OCI-LY1 (cell line): ENCODE data around the gene SFMBT2.

Experiments used
- H2AFZ ChIP-seq: fragments of 200-600 bp; sonication (generic), shearing (Covaris generic); 2 replicates; pipeline ENCODE4 v1.6.0; 2014; ENCODE audit warnings: antibody characterized with exemption, mild to moderate bottlenecking, low read length
- H3F3A ChIP-seq: fragments of 200-600 bp; sonication (generic), shearing (Covaris generic); 2 replicates; pipeline ENCODE4 v1.6.0; 2014; ENCODE audit warnings: mild to moderate bottlenecking, antibody characterized with exemption, low read length, moderate library complexity; ENCODE audit not compliant: insufficient read depth
- H3K27ac ChIP-seq: fragments of 200-600 bp; sonication (generic); 2 replicates; pipeline ENCODE4 v1.5.1; 2014; ENCODE audit warnings: low read length, mixed run types, mild to moderate bottlenecking, low read depth; ENCODE audit not compliant: poor library complexity, severe bottlenecking
- H3K27me3 ChIP-seq: fragments of 200-600 bp; sonication (generic); 2 replicates; pipeline ENCODE4 v1.6.0; 2014; ENCODE audit warnings: antibody characterized with exemption, mild to moderate bottlenecking, low read length, moderate library complexity; ENCODE audit not compliant: insufficient read depth
- H3K36me3 ChIP-seq: fragments of 200-600 bp; sonication (generic); 2 replicates; pipeline ENCODE4 v1.6.1; 2014; ENCODE audit warnings: mild to moderate bottlenecking, antibody characterized with exemption, low read length, moderate library complexity, mixed read lengths; ENCODE audit not compliant: insufficient read depth
- H3K4me1 ChIP-seq: fragments of 200-600 bp; sonication (generic); 2 replicates; pipeline ENCODE4 v1.5.1; 2014; ENCODE audit warnings: mild to moderate bottlenecking, low read length, moderate library complexity; ENCODE audit not compliant: insufficient read depth, severe bottlenecking
- H3K4me2 ChIP-seq: fragments of 200-600 bp; sonication (generic), shearing (Covaris generic); 2 replicates; pipeline ENCODE4 v1.6.1; 2014; ENCODE audit warnings: low read length
- H3K4me3 ChIP-seq: fragments of 200-600 bp; sonication (generic); 2 replicates; pipeline ENCODE4 v1.5.1; 2014; ENCODE audit warnings: low read length, low read depth, mild to moderate bottlenecking, mixed read lengths; ENCODE audit not compliant: poor library complexity, severe bottlenecking
- H3K79me2 ChIP-seq: fragments of 200-600 bp; shearing (Covaris generic); 2 replicates; pipeline ENCODE4 v1.6.1; 2016; ENCODE audit warnings: mixed run types, low read length, mixed read lengths; ENCODE audit not compliant: insufficient read depth
- H3K9ac ChIP-seq: fragments of 200-600 bp; sonication (generic), shearing (Covaris generic); 2 replicates; pipeline ENCODE4 v1.6.1; 2014; ENCODE audit warnings: mild to moderate bottlenecking, low read length, mixed read lengths
- H3K9me2 ChIP-seq: fragments of 200-600 bp; sonication (generic), shearing (Covaris generic); 2 replicates; pipeline ENCODE4 v1.6.1; 2014; ENCODE audit warnings: low read depth, mild to moderate bottlenecking, low read length, mixed read lengths
- H3K9me3 ChIP-seq: fragments of 200-600 bp; shearing (Covaris generic); 2 replicates; pipeline ENCODE4 v1.6.1; 2014; ENCODE audit warnings: low read length, mixed read lengths
- H4K20me1 ChIP-seq: fragments of 200-600 bp; sonication (generic), shearing (Covaris generic); 2 replicates; pipeline ENCODE4 v1.6.0; 2016; ENCODE audit warnings: mild to moderate bottlenecking, low read length; ENCODE audit not compliant: insufficient read depth
- CTCF ChIP-seq: fragments of 200-600 bp; sonication (generic), shearing (Covaris generic); IDR thresholded peaks from 2 replicates; pipeline ENCODE4 v1.5.1; 2017; ENCODE audit warnings: mild to moderate bottlenecking, antibody characterized with exemption, low read length, moderate library complexity, mixed read lengths
- EZH2 ChIP-seq: fragments of 200-600 bp; sonication (generic), shearing (Covaris generic); IDR thresholded peaks from 2 replicates; pipeline ENCODE4 v1.8.0; 2017; ENCODE audit warnings: borderline replicate concordance, mixed run types, mild to moderate bottlenecking, antibody characterized with exemption, low read length, moderate library complexity, mixed read lengths

SFMBT2 gene

GRCh38 chr10:7297094-7297493, 113.7 kb downstream of the SFMBT2 start:
- Histone ChIP-seq H3K9ac (no peak overlapping the region), H3K36me3 (no peaks in the 10 kb centered on the region), H3K79me2 (no peaks in the 10 kb centered on the region), H2AFZ (no peak overlapping the region), H3K4me1 (peaks cover 17% of the 10 kb centered on the region), H3K9me2 (no peaks in the 10 kb centered on the region), H3K4me3 (no peak overlapping the region), H3K4me2 (no peak overlapping the region), H3K9me3 (no peaks in the 10 kb centered on the region), H3K27ac (peak overlapping the region; percentile 14), H4K20me1 (no peaks in the 10 kb centered on the region), H3F3A (no peaks in the 10 kb centered on the region), H3K27me3 (no peaks in the 10 kb centered on the region)
- no peak for TF ChIP-seq CTCF
- no peak for TF ChIP-seq EZH2

- no peaks in the 10 kb centered on the region for H3K9me2 ChIP-seq
- no peak overlapping the region for H3K4me3 ChIP-seq
- H3F3A ChIP-seq: no peaks in the 10 kb centered on the region
- no peak overlapping the region for H2AFZ ChIP-seq
- H3K27ac ChIP-seq: no peak overlapping the region
- H4K20me1 ChIP-seq: no peaks in the 10 kb centered on the region
- no peak for TF ChIP-seq EZH2
- no peak for TF ChIP-seq CTCF
- peaks cover 17% of the 10 kb centered on the region for H3K4me1 ChIP-seq
- no peak overlapping the region for H3K9ac ChIP-seq
- H3K4me2 ChIP-seq: no peak overlapping the region
- H3K27me3 ChIP-seq: no peaks in the 10 kb centered on the region
- H3K79me2 ChIP-seq: no peaks in the 10 kb centered on the region
- H3K9me3 ChIP-seq: no peaks in the 10 kb centered on the region
- no peaks in the 10 kb centered on the region for H3K36me3 ChIP-seq
Observed at GRCh38 chr10:7296648-7297047, 114.2 kb downstream of the SFMBT2 start.

- H3K4me1 ChIP-seq: peaks cover 15% of the 10 kb centered on the region
- no peaks in the 10 kb centered on the region for H3K9me3 ChIP-seq
- no peak overlapping the region for H3K9ac ChIP-seq
- H4K20me1 ChIP-seq: no peaks in the 10 kb centered on the region
- H3K4me2 ChIP-seq: no peak overlapping the region
- H3F3A ChIP-seq: no peaks in the 10 kb centered on the region
- no peak overlapping the region for H2AFZ ChIP-seq
- H3K36me3 ChIP-seq: no peaks in the 10 kb centered on the region
- H3K79me2 ChIP-seq: no peaks in the 10 kb centered on the region
- no peaks in the 10 kb centered on the region for H3K9me2 ChIP-seq
- H3K27ac ChIP-seq: no peak overlapping the region
- no peaks in the 10 kb centered on the region for H3K27me3 ChIP-seq
- no peak for TF ChIP-seq CTCF
- TF ChIP-seq EZH2: no peak
- no peak overlapping the region for H3K4me3 ChIP-seq
Observed at GRCh38 chr10:7296076-7296475, 114.8 kb downstream of the SFMBT2 start.
